Stimulated activated CD4-positive, alpha-beta T cell treated with anti-CD3 and anti-CD28 coated beads, Interleukin-4, amount 100 ng/mL, for 4 hours (primary cell): ENCODE results near the gene SLC8A3.

Source experiments
- DNase-seq, 2 experiments: peaks; one replicate each; pipeline ENCODE4 v3.0.0-alpha.2; 2020

SLC8A3 gene

GRCh38 chr14:70021548-70022220 lies 167.1 kb downstream of the SLC8A3 start:
- no peak for DNase-seq

- no peak for DNase-seq
Observed at GRCh38 chr14:70020352-70021170, 168.2 kb downstream of the SLC8A3 start.

- no peak for DNase-seq
Observed at GRCh38 chr14:70019695-70020094, 169.1 kb downstream of the SLC8A3 start.

GRCh38 chr14:70018713-70019211 lies 170.0 kb downstream of the SLC8A3 start:
- no peak for DNase-seq

GRCh38 chr14:70018230-70018629 lies 170.5 kb downstream of the SLC8A3 start:
- no peak for DNase-seq

GRCh38 chr14:70014406-70015095 lies 174.2 kb downstream of the SLC8A3 start:
- no peak for DNase-seq

- DNase-seq = peak in 1 of 2 experiments; percentile 24
Observed at GRCh38 chr14:70013271-70013873, 175.4 kb downstream of the SLC8A3 start.

- no peak for DNase-seq
Observed at GRCh38 chr14:70011708-70012107, 177.0 kb downstream of the SLC8A3 start.

GRCh38 chr14:70011098-70011497 lies 177.7 kb downstream of the SLC8A3 start:
- DNase-seq = no peak

GRCh38 chr14:70009961-70010360 lies 178.8 kb downstream of the SLC8A3 start:
- no peak for DNase-seq

- DNase-seq = no peak
Observed at GRCh38 chr14:70008284-70009262, 180.2 kb downstream of the SLC8A3 start.

GRCh38 chr14:70006699-70007098 lies 182.1 kb downstream of the SLC8A3 start:
- no peak for DNase-seq

GRCh38 chr14:70005281-70005805 lies 183.4 kb downstream of the SLC8A3 start:
- no peak for DNase-seq

GRCh38 chr14:70004791-70005190 lies 184.0 kb downstream of the SLC8A3 start:
- DNase-seq = no peak

- DNase-seq = no peak
Observed at GRCh38 chr14:70002589-70003346, 186.0 kb downstream of the SLC8A3 start.

GRCh38 chr14:70000601-70001000 lies 188.2 kb downstream of the SLC8A3 start:
- no peak for DNase-seq

GRCh38 chr14:69999261-69999674 lies 189.5 kb downstream of the SLC8A3 start:
- DNase-seq = no peak

GRCh38 chr14:69997849-69998248 lies 190.9 kb downstream of the SLC8A3 start:
- DNase-seq = no peak

- DNase-seq = no peak
Observed at GRCh38 chr14:69996216-69996615, 192.5 kb downstream of the SLC8A3 start.
